GM21390 (cell line): ENCODE results near the gene FNDC10.
"Not testable (repeated sequence)": the region's sequence is repeated elsewhere in the genome, so short reads cannot be mapped to it uniquely, and the experiment has no call there.

Source experiments
- ATAC-seq: cut with Tn5 transposase; IDR thresholded peaks from one replicate; pipeline ENCODE4 v1.9.1; 2021; ENCODE audit not compliant: unreplicated experiment

FNDC10 gene

DNA sequence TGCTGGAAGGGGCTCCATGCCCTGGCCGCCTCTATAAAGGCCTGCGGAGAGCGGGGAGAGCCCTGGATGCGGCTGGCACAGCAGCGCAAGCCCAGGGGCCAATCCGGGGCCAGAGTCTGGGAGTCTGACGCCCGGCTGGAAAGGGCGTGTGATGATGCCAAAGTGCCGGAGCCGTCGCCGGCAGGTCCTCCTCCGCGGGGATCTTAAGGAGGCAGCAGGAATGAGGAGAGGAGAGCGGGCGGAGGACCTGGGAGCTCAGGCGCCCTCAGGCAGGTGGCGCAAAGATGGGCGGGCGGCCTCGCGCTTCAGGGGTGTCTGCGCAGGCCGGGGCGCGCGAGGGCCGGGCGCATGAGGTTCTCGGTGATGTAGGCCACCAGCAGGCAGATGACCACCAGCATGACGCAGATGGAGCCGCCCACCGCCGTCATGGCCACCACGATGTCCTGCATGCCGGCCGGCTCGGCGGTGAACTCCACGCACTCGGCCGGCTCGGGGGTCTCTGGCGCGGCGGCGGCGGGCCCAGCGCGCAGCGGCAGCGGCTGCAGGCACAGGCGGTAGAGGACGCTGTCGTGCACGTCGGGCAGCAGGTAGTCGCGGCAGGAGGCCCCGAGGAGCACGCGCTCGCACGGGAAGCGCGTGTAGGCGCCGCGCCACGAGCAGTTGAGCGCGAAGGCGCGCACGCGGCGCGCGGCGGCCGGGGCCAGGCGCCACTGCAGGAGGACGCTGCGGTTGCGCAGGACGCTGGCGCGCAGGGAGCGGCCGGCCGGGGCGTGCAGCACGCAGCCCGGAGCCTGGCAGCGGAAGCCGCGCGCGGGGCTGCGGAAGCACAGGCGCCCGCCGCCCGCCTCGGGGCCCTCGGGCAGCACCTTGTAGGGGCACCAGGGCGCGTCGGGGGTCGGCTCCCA, 653 bp downstream of the FNDC10 start:
- no peak for ATAC-seq

DNA sequence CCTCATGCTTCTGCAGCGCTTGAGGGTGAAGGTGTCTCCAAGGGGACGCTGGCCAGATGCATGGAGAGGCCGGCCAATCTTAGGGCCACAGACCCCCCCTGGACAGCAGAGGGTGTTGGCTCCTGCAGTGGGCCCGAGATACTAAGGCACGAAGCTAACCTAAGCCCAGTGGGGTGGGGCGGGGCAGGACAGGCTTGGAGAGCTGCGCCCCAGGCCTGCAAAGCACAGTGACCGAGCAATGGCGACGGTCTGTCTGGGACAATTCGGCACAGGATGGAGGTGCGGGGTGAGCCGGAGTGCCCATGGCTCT, 1.3 kb downstream of the FNDC10 start:
- no peak for ATAC-seq

DNA sequence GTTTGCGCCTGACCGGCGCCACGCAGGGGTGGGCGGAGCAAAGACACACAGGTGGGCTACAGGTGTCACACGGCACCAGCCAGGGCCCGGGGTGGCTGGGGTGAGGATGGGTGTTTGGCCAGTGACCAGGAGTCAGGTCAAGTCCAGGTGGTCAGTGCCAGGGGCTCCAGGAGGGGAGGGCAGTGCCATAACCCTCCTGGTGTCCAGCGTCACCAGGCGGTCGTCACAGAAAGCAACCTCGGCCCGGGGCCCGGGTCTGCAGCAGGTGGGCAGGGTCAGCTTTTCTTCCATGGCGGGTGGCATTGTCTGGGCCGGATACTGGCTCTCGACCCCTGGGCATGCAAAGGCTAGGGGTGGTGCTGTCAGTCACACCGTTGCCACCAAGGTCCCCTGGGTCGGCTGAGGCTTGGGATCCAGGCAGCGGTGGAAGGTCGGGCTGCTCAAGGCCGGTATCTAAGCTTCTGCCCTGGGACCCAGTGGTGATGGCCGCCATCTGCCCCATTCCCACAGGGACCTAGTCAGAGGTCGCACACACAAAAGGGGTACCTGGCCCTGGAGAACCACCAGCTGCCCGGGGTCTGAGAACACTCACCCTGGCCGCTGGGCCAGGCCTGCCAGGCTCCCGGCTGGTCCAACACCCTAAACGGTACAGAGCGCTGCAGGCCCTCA, 1.8 kb downstream of the FNDC10 start:
- ATAC-seq, result no peak

DNA sequence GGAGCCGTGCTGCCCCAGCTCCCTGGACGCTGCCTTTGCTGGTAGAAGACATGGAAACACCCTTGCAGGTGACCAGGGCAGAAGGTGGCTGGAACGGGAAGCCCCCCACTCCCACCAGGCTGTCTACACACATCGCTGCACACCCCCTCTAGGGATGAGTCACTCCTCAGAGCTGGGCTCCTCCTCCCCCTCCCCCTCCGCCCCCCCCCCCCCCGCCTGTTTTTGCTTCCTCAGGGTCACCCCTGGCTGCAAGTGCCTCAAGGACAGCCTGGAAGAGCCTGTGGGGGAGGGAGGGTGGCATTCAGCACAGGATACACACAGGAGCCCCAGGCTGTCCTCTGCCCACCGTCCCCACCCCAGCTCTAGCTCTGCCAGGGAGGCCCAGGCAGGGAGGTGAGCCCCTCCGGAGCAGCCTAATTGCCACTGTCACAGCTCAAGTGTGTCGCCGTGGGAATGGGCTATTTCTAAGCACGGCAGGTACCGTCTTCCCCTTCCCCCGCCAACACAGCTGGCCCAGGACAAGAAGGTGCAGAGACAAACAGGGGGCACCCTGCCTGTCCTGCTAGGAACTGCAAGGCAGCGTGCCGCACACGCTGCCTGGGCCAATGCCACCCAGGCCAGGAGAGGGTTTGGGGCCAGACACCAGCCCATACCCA, 2.5 kb downstream of the FNDC10 start:
- no peak for ATAC-seq

DNA sequence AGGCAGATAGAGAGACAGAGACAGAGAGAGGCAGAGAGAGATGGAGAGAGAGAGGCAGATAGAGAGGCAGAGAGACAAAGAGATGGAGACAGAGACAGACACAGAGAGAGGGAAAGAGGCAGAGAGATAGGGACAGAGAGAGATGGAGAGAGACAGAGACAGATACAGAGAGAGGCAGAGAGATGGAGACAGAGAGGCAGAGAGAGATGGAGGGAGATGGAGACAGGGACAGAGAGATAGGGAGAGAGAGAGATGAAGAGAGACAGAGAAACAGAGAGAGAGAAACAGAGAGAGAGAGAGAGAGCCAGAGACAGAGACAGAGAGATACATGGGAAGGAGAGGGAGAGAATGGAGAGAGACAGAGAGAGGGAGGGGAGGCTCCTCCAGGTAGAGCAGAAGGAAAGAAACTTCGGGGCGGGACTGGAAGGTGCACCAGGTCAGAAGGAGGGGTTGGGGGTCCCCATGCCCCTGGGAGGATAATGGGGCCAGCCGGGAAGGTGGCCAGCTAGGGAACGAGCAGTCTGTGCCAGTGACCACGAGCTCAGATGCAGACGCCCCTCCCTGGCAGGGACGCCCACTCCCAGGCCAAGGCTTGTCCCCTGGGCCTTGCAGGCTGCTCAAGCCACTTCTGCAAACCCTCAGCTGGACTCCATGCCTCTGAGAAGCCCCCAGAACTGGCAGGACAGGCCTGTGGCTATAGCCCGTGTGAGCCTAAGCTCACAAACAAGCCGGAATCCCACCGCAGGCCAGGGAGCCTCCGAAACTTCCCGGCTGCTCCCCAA, 3.3 kb downstream of the FNDC10 start:
- ATAC-seq, result no peak

DNA sequence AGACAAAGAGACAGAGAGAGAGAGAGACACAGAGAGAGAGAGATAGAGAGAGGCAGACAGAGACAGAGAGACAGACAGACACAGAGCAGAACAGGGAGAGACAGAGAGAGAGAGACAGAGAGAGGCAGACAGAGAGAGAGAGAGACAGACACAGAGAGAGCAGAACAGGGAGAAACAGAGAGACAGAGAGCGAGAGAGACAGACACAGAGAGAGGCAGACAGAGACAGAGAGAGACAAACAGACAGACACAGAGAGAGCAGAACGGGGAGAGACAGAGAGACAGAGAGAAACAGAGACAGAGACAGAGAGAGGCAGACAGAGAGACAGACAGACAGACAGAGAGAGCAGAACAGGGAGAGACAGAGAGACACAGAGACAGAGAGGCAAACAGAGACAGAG, 4.6 kb downstream of the FNDC10 start:
- ATAC-seq, result not testable (repeated sequence)

DNA sequence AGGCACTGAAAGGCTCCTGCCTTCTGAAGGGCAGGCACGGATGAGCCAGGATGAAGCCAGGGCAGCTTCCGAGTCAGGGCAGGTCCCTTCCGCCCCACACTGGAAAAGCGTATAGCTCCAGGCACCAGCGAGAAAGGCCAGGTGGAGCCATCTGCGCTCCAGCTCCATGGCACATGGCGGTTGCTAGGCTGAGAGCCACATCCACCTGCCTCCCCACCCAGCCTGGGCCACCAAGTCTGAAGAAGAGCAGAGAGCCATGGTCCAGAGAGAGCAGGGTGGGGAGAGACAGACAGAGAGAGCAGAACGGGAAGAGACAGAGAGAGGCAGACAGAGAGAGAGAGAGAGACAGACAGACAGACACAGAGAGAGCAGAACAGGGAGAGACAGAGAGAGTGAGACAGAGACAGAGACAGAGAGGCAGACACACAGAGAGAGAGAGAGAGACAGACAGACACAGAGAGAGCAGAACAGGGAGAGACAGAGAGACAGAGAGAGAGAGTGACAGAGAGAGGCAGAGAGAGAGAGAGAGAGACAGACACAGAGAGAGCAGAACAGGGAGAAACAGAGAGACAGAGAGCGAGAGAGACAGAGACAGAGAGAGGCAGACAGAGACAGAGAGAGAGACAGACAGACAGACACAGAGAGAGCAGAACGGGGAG, 5.2 kb downstream of the FNDC10 start:
- no peak for ATAC-seq

DNA sequence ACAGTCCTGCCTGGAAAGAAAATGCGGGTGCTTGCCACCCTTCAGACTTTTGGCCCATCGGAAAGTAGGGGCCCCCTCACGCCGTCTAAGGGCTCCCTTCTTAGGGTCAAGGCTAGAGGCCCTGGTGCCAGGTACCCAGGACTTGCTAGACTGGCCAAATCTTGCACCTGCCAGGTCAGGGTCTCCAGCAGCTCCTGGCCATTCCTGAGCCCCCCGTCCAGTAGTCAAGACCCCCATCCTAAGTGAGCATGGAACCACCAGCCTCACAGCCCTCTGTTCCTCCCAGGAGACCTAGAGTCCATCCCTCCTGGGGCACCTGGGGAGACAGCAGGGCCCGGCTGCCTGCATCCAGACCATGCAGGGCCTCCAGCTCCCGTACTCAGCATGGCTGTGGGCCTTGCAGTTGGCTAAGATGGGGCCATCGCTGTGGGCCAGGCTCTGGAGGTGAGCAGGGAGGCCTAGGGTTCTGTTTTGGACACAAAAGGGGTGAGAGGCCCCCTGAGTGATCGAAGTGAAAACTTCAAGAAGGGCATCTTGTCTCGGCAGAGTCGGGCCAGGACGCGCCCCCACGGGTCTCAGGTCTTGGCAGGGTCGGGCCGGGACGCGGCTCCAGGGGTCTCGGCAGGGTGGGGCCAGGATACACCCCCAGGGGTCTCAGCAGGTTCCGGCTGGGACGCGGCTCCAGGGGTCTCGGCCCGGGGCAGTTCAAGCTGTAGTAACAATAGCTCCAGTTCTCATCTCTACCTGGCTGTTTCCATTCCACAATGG, 5.9 kb downstream of the FNDC10 start:
- no peak for ATAC-seq

DNA sequence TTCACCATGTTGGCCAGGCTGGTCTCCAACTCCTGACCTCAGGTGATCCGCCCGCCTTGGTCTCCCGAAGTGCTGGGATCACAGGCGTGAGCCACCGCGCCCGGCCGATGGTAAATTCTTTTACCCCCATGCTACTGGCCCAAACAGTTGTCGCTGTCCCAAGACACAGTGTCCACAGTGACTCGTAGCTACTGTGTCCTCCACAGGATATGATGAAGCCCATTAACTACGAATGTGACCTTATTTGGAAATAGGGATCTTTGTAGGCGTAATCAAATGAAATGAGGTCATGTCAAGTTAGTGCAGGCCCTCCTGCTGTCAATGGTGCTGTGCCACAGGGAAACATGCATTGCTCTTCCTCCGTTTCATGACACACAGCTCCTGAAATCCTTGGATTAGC, 8.5 kb downstream of the FNDC10 start:
- no peak for ATAC-seq

DNA sequence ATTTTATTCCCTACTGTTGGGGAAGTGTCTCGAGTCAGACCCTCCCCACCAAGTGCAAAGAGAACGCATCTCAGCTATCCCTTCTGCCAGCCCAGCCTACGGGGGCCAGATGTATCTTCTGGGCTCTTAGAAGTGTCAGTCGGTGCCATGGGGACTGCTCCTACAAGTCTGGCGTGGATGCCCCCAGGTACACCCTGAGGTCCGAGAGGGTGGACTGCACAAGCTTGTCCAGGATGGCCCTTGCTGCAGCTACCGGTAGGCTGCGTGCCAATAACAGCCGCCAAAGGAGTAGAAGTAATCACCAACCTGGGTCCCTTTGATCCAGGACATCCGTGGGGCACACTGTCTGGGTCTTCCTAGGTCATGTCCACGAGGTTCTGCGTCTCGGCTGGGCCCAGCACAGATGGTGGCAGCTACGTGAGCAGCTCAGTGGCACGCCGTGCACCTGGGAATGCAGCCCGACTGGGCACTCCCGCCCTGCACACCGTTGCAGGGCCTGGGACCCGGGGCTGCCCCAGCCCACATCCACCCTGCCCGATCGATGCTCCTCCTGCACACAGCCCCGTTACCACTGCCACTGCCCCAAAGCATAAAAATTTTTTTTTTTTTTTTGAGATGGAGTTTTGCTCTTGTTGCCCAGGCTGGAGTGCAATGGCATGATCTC, 16.5 kb downstream of the FNDC10 start:
- no peak for ATAC-seq

DNA sequence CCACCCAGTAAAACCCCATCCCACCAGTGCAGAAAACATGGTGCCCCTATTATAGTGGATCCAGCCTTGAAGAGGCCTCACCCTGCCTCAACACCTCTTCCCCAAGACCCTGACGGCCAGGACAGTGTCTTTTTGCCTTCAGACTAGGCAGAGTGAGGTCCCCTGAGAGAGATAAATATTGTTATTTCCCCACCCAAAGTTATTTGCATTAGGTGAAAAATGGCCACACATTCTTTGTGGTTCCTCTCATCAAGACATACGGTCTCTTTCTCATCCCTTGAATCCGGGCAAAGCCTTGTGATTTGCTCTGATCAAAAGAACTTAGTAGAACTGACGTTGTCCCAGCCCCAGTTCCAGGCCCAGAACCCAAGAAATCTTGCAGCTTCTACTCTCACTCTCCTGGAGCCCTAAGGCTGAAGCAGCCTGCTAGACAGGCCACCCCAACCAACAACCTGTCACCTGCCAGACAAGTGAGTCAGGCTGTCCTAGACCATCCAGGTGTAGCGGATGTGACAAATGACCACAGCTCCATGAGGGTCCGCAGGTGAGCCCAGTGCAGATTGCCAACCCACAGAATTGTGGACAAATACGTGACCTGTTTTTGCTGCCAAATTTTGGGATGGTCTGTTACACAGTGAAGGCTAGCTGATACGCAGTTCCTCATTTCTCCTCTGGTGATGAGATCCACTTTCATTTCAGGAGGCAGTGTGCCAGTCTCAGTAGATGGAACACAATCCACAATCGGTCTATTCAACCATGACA, 17.2 kb downstream of the FNDC10 start:
- no peak for ATAC-seq

DNA sequence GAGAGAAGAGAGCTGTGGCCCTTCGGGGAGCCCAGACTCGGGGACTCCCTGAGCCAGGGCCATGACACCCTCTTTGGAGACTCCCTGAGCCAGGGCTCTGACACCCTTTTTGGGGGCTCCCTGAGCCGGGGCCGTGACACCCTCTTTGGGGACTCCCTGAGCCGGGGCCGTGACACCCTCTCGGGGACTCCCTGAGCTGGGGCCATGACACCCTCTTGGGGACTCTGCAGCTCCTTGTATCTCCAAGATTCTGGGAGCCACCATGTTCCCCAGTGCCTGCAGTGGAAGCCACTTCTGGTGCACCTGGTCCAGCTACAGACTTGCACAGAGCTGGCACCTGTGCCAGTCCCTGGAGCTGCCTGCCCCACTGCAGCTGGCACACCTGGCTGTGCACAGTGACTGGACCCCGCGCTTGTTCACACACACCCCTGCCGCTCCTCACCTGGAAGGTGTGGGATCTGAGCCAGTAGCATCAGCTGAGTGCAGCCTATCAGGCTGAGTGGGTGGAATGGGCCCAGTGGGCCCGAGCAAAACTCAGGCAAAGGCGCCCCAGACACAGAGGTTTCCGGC, 21.5 kb downstream of the FNDC10 start:
- ATAC-seq, result no peak

DNA sequence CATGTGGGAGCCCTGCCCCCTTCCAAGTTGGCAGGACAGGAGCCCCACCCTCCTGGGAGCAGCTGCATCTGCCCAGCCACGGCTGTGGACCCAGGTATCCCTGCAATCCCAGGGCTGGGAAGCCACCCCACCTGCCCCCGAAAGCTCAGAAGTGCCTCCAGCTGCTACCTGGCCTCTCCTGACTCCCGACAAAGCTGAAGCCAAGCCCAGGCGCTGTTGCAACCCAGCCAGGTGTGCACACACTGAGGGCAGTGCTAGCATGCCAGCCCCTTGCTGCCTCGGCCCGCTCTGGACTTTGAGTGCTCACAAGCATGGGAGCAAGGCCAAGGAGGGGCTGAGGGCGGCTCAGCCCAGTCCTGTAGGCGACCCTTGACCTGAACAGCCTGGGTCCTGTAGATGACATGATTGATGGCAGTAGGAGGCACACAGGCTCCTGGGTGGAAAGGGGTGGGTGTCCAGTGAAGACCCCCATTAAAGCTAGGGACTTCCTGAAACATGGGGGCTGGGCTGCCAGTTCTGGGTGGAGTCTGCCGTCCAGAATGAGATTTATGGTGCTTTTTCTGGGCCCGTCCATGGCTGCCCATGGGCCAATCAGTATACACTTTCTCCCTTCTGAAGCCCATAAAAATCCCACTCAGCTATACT, 22.4 kb downstream of the FNDC10 start:
- ATAC-seq, result no peak

DNA sequence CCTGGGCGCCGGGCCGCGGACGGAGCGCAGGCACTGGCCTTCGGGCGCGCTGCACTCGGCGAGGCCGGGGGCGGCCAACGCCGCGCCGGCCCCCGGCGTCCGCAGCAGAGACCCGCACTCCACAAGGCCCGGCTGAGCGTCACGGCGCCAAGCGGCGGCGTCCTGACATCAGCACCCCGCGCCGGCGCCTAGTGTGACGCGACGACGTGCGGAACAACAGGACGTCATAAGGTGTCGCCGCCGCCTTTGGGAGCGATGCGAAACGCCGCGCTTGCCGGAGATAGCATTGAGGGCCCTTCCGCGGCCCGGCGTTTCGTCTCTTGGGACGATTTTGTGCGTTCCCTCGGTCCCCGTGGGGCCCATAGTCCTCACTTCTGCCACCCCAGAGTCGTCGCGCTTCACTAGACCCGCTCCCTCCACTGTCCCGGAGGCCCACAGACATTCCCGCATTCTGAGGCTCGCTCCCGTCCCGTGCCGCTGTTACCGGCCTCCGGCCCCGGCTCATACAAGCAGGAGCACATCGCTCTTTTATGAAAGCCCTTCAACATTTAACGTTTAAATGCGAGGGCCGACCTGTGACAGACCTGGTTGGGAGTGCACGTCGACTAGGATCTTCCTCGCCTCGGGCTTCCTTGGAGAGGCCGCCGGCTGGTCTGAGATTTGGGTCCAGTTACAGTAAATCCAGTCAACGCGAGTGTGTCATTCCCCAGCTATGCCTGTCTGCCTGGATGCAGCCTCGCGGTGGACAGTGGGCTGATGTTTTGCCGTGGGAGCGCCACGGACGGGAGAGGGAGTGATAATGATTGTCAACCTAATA, 25.0 kb downstream of the FNDC10 start, which contains the start of gene SSU72:
SSU72 (minus strand) TSS at position 143 of the 817 bp plus-strand sequence. CDS start 306 bp downstream, outside the sequence.
- ATAC-seq, result peak; percentile 85

DNA sequence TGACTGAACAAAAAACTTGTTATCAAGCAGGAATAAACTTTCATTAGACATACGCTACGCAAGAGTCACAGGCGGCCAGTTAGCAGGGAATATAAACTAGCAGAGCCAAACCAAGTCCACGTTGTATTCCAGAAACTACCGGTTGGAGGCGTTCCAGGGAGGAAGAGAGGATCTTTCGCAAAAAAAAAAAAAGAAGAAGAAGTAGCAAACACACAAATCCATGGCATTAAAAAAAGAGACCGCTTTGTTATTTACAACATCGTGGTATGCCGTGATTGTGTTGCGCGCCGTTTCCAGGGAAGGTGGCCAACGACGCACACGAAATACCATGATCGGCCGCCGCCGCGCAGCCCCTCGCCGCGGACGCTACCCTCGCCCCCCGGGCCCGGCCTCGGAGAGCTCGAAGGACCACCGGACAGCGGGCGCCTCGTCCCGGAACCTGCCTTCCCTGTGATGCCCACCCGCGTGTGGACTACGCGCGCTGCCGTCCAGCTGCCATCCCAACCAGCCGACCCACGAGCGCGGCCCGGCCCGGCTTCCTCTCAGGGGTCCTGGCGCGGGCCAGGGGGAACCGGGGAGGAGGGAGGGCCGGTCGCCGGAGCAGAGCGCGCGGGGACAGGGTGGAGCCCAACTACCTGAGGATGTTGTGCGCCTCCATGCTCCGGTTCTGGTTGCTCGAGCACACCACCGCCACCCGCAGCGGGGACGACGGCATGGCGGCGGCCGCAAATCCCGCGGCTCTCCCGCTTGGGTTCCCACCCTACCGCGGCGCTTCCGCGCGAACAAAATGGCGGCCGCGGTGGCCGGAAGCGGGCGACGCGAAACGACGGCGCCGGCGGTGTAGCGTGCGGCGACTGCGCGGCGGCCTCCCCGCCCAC, 25.9 kb downstream of the FNDC10 start:
- ATAC-seq, result peak; percentile 61

DNA sequence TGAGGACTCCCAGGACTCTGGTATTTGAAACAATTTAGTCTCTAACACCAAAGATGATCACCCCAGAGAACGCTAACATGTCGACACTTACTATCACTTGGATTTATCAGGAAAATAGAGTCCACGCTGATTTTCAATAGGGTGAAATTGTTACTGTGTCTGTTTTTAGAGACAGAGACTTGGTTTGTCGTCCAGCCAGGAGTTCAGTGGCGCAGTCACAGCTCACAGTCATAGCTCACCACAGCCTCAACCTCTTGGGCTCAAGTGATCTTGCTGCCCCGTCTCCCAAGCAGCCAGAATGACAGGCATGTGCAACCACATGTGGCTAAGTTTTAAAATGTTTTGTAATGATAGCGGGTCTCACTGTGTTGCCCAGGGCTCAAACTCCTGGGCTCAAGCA, 30.6 kb downstream of the FNDC10 start:
- ATAC-seq, result no peak
